H1 (cell line): ENCODE results near the gene TEAD2. TPM values are rescaled to one million over a fixed set of nuclear protein-coding genes. Genes with fewer than 3 reads are reported as not detected.

ENCODE experiments used
- SAP30 ChIP-seq: fragments of 300-600 bp; sonication (generic); IDR thresholded peaks from 2 replicates; pipeline ENCODE4 v1.7.1; 2012; ENCODE audit warnings: low read length, moderate library complexity, mild to moderate bottlenecking, inconsistent platforms; ENCODE audit not compliant: insufficient read depth, insufficient replicate concordance
- polyA plus RNA-seq, 7 experiments: library from polyadenylated mRNA; depleted of rRNA in 3 of 7; stranded (reverse) in 5 of 7; unstranded in 2 of 7; fragments of >200 nt in 5 of 7; fragments of 200-250 nt in 2 of 7; gene quantifications; 1 replicate in 5 of 7; 2 replicates in 1 of 7; 4 replicates in 1 of 7; pipeline versions ENCODE4 v1.2.1 to v1.2.3, GENCODE V29; 2011 to 2013; ENCODE audit warnings: missing spikeins in 2 of 7, mixed read lengths in 2 of 7
- total RNA-seq: library from RNA; stranded (reverse); fragmentation: NEBNext Ultra II Directional; extraction: Animal tissue kit (Norgen Biotek cat#: 25700); gene quantifications from 2 replicates; pipeline ENCODE4 v1.2.1, GENCODE V29; 2021

The TEAD2 gene
- total and polyA plus RNA-seq, 2 of the 8 experiments (the other 6 are each of a cell fraction or from before 2014, with no cell fraction given) = 87.6 to 146 TPM

DNA sequence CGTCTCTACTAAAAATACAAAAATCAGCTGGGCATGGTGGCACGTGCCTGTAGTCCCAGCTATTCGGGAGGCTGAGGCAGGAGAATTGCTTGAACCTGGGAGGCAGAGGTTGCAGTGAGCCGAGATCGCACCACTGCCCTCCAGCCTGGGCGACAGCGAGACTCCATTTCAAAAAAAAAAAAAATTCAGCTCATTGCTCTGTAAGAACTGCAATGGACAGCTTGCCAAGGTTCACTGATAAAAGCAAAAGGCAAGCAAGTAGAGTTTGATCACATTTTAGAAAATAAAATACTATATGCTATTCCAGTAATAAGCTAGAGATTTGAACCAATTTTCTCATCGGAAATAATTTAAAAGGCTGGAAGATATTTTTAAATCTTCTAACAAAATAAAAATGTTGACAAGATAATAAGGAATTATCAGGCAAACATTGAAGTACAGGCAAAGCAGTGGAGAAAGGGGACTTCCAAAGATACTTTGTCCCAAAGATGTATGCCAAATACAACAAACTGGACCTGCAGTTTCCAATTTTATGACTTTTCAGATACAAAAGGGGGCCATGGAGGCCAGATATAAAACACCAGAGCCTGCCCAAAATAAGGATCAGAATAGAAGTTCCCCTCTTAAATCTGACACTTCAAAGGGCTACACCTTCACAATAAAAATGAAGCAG is 66.9 kb downstream of the TEAD2 start (continued):
- TF ChIP-seq SAP30 = no peak
